Adrenal gland (tissue), 5 donors: ENCODE measurements around the gene TP73.

Experiments
- POLR2A ChIP-seq, 2 donors: fragments of 450-650 bp; IDR thresholded peaks; one replicate each; pipeline ENCODE4 v1.6.1; 2017; ENCODE audit warnings: antibody characterized with exemption in 2 of 2, mild to moderate bottlenecking in 2 of 2, moderate library complexity in 1 of 2
- TF ChIP-seq, protein P1 (sequence below), 6 experiments: fragments of 450-650 bp in 4 of 6; fragments of 200-600 bp in 2 of 6; sonication (generic) in 1 of 6; IDR thresholded peaks; 1 replicate in 5 of 6; 2 replicates in 1 of 6; pipeline versions ENCODE4 v1.5.1 to v1.8.0; 2016 to 2021; ENCODE audit warnings: antibody characterized with exemption in 6 of 6, mild to moderate bottlenecking in 2 of 6, moderate library complexity in 1 of 6
- donor health status: DM: no; HTN: no; CAD: no.

DNA sequence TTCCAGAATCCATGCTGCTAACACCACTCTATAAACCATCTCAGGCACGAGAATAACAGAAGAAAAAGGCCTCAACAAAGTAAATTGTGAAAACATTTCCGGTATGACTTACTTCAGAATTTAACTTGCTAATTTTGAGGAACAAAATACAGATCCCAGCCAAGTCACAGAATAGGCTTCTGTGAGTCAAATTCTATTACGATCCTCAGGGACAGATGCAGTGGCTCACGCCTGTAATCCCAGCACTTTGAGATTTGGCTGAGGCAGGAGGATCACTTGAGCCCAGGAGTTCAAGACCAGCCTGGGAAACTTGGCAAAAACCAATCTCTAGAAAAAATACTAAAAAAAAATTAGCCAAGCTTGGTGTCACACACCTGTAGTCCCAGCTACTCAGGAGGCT is 91.1 kb downstream of the TP73 start:
- TF ChIP-seq POLR2A (IDR thresholded peaks at IDR 0.05): no peak
- TF ChIP-seq, protein P1, sequence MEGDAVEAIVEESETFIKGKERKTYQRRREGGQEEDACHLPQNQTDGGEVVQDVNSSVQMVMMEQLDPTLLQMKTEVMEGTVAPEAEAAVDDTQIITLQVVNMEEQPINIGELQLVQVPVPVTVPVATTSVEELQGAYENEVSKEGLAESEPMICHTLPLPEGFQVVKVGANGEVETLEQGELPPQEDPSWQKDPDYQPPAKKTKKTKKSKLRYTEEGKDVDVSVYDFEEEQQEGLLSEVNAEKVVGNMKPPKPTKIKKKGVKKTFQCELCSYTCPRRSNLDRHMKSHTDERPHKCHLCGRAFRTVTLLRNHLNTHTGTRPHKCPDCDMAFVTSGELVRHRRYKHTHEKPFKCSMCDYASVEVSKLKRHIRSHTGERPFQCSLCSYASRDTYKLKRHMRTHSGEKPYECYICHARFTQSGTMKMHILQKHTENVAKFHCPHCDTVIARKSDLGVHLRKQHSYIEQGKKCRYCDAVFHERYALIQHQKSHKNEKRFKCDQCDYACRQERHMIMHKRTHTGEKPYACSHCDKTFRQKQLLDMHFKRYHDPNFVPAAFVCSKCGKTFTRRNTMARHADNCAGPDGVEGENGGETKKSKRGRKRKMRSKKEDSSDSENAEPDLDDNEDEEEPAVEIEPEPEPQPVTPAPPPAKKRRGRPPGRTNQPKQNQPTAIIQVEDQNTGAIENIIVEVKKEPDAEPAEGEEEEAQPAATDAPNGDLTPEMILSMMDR (IDR thresholded peaks at IDR 0.05): no peak
